Thyroid gland (tissue), 4 donors: Measurements from ENCODE around the gene COQ8A. TPM values are rescaled to one million over a fixed set of nuclear protein-coding genes. Genes with fewer than 3 reads are reported as not detected.
"Not testable (repeated sequence)": the region's sequence is repeated elsewhere in the genome, so short reads cannot be mapped to it uniquely, and the experiment has no call there.

ENCODE experiments used
- DNase-seq, 2 donors: peaks; one replicate each; pipeline ENCODE4 v3.0.0-alpha.2; 2019
- H3K27ac ChIP-seq, 3 donors: fragments of 200-600 bp; sonication (generic); 1 replicate in 2 of 3; 2 replicates in 1 of 3; pipeline ENCODE4 v1.5.1; 2016 to 2019; ENCODE audit warnings: mild to moderate bottlenecking in 1 of 3, moderate library complexity in 1 of 3
- H3K27me3 ChIP-seq: fragments of 200-600 bp; sonication (generic); one replicate; pipeline ENCODE4 v1.5.1; 2019
- H3K36me3 ChIP-seq, 2 donors: fragments of 200-600 bp; sonication (generic); one replicate each; pipeline ENCODE4 v1.5.1; 2016 to 2019
- H3K4me1 ChIP-seq, 2 donors: fragments of 200-600 bp; sonication (generic); one replicate each; pipeline ENCODE4 v1.5.1; 2017 to 2019
- H3K4me3 ChIP-seq, 3 donors: fragments of 200-600 bp; sonication (generic); replicated peaks in 1 of 3; 1 replicate in 2 of 3; 2 replicates in 1 of 3; pipeline ENCODE4 v1.5.1; 2016; ENCODE audit warnings: mild to moderate bottlenecking in 1 of 3
- H3K9me3 ChIP-seq: fragments of 200-600 bp; sonication (generic); one replicate; pipeline ENCODE4 v1.5.1; 2017
- CTCF ChIP-seq, 6 experiments: fragments of 200-600 bp in 3 of 6; fragments of 450-650 bp in 3 of 6; sonication (generic) in 3 of 6; IDR thresholded peaks; one replicate each; pipeline ENCODE4 v1.5.1; 2016 to 2019; ENCODE audit warnings: antibody characterized with exemption in 6 of 6, mild to moderate bottlenecking in 2 of 6, inconsistent platforms in 1 of 6, moderate library complexity in 1 of 6
- POLR2A ChIP-seq, 2 donors: fragments of 450-650 bp; IDR thresholded peaks; one replicate each; pipeline ENCODE4 v1.6.1; 2017; ENCODE audit warnings: antibody characterized with exemption in 2 of 2, mild to moderate bottlenecking in 2 of 2, moderate library complexity in 1 of 2
- WGBS, 2 donors: methylation state at CpG; one replicate each; pipeline ENCODE4 v1.1.5; 2017; 5-methylcytosine and 5-hydroxymethylcytosine counted together
- intact Hi-C: fragments of 100-400 bp; cut with DNase I; formaldehyde crosslinking; loops from one replicate; pipeline ENCODE4 v1.15.1; 2023
- total RNA-seq, 4 donors: library from RNA; depleted of rRNA; stranded (reverse); fragments of >200 nt; gene quantifications; one replicate each; pipeline ENCODE4 v1.2.3, GENCODE V29; 2016

Gene COQ8A
- total RNA-seq, 4 donors from 2014 or later: 25.1 to 35.9 (median 30.1) TPM

GRCh38 chr1:226993814-226994585, 53.9 kb downstream of the COQ8A start:
- Histone ChIP-seq H3K4me1 (peaks cover 7 to 16% of the 10 kb centered on the region in 2 donors), H3K27me3 (no peaks in the 10 kb centered on the region), H3K9me3 (no peaks in the 10 kb centered on the region), H3K36me3 (no peaks in the 10 kb centered on the region), H3K27ac (no peak overlapping the region), H3K4me3 (no peak overlapping the region)
- TF ChIP-seq POLR2A (IDR thresholded peaks at IDR 0.05): no peak
- TF ChIP-seq CTCF (IDR thresholded peaks at IDR 0.05): no peak
- no peak for DNase-seq
- WGBS, 2 donors: 72 to 77% methylated on average over 22 of the region's 22 CpGs
- intact Hi-C loops: no loop called here

- Histone ChIP-seq H3K27me3 (no peaks in the 10 kb centered on the region), H3K27ac (no peak overlapping the region), H3K4me1 (peaks cover 0 to 8% of the 10 kb centered on the region in 2 donors), H3K9me3 (no peaks in the 10 kb centered on the region), H3K36me3 (no peaks in the 10 kb centered on the region), H3K4me3 (no peak overlapping the region)
- 87 to 89% methylated on average over 15 to 18 of the region's 18 CpGs for WGBS, 2 donors
- TF ChIP-seq CTCF (IDR thresholded peaks at IDR 0.05) (no peak), POLR2A (IDR thresholded peaks at IDR 0.05) (no peak)
- DNase-seq: no peak
- intact Hi-C loops: no loop called here
These were observed 54.7 kb downstream of the COQ8A start for GRCh38 chr1:226994586-226995364.

GRCh38 chr1:226995365-226996332, 55.6 kb downstream of the COQ8A start:
- WGBS, 2 donors: 79 to 83% methylated on average over 13 of the region's 13 CpGs
- Histone ChIP-seq H3K27ac (no peak overlapping the region), H3K4me3 (no peak overlapping the region), H3K36me3 (no peaks in the 10 kb centered on the region), H3K9me3 (no peaks in the 10 kb centered on the region), H3K27me3 (no peaks in the 10 kb centered on the region), H3K4me1 (no peaks in the 10 kb centered on the region)
- TF ChIP-seq POLR2A (IDR thresholded peaks at IDR 0.05) (no peak), CTCF (IDR thresholded peaks at IDR 0.05) (no peak)
- DNase-seq: no peak
- intact Hi-C loops: no loop called here

GRCh38 chr1:226999579-226999978, 59.5 kb downstream of the COQ8A start:
- WGBS, 2 donors: 97 to 100% methylated on average over 2 of the region's 2 CpGs
- H3K27me3 ChIP-seq, H3K36me3 ChIP-seq, H3K4me1 ChIP-seq, H3K9me3 ChIP-seq, H3K27ac ChIP-seq, DNase-seq, intact Hi-C loops, H3K4me3 ChIP-seq: not testable (repeated sequence)

- TF ChIP-seq CTCF (IDR thresholded peaks at IDR 0.05) (no peak), POLR2A (IDR thresholded peaks at IDR 0.05) (no peak)
- no peaks in the 10 kb centered on the region for H3K9me3 ChIP-seq
- H3K27me3 ChIP-seq: no peaks in the 10 kb centered on the region
- intact Hi-C loops: no loop called here
- no peak for DNase-seq
- peaks cover 0 to 5% of the 10 kb centered on the region in 2 donors for H3K36me3 ChIP-seq
- H3K4me1 ChIP-seq: no peaks in the 10 kb centered on the region
- 42 to 73% methylated on average over 3 of the region's 3 CpGs for WGBS, 2 donors
- no peak overlapping the region for H3K27ac ChIP-seq
- H3K4me3 ChIP-seq: no peak overlapping the region
These were observed 62.5 kb downstream of the COQ8A start for GRCh38 chr1:227002531-227003049.
